GM23338 (cell line): ENCODE measurements around the gene EPHB1. TPM values are rescaled to one million over a fixed set of nuclear protein-coding genes. Genes with fewer than 3 reads are reported as not detected.

Experiments used
- ATAC-seq: fragments of 200-7000 bp; cut with Tn5 transposase; 3 replicates; pipeline ENCODE4 v1.9.1; 2020
- DNase-seq: peaks from one replicate; pipeline ENCODE4 v3.0.0-alpha.2; 2015; ENCODE audit warnings: low spot score
- H2AFZ ChIP-seq: fragments of 200-600 bp; sonication (generic); 2 replicates; pipeline ENCODE4 v1.8.0; 2016; ENCODE audit warnings: antibody characterized with exemption, mild to moderate bottlenecking, moderate library complexity
- H3F3A ChIP-seq: fragments of 200-600 bp; sonication (generic); replicated peaks from 2 replicates; pipeline ENCODE4 v1.8.0; 2017; ENCODE audit warnings: antibody characterized with exemption, mixed run types, low read depth
- H3K27ac ChIP-seq: fragments of 200-600 bp; sonication (generic); 2 replicates; pipeline ENCODE4 v1.6.1; 2016; ENCODE audit warnings: low read depth
- H3K27me3 ChIP-seq: fragments of 200-600 bp; sonication (generic); 2 replicates; pipeline ENCODE4 v1.8.0; 2016; ENCODE audit warnings: mild to moderate bottlenecking, mixed run types, moderate library complexity; ENCODE audit not compliant: insufficient read depth
- H3K36me3 ChIP-seq: fragments of 200-600 bp; sonication (generic); 2 replicates; pipeline ENCODE4 v1.8.0; 2016; ENCODE audit warnings: mild to moderate bottlenecking; ENCODE audit not compliant: insufficient read depth
- H3K4me1 ChIP-seq: fragments of 200-600 bp; sonication (generic); 2 replicates; pipeline ENCODE4 v1.8.0; 2016; ENCODE audit warnings: mild to moderate bottlenecking, moderate library complexity; ENCODE audit not compliant: insufficient read depth
- H3K4me2 ChIP-seq: fragments of 200-600 bp; sonication (generic); 2 replicates; pipeline ENCODE4 v1.7.1; 2017; ENCODE audit warnings: mixed run types
- H3K4me3 ChIP-seq: fragments of 200-600 bp; sonication (generic); 2 replicates; pipeline ENCODE4 v1.6.1; 2016; ENCODE audit warnings: mixed run types
- H3K79me2 ChIP-seq: fragments of 200-600 bp; sonication (generic); replicated peaks from 2 replicates; pipeline ENCODE4 v1.8.0; 2017; ENCODE audit warnings: mild to moderate bottlenecking; ENCODE audit not compliant: insufficient read depth
- H3K9me2 ChIP-seq: fragments of 200-600 bp; sonication (generic); 2 replicates; pipeline ENCODE4 v1.8.0; 2017; ENCODE audit not compliant: insufficient read depth
- H4K20me1 ChIP-seq: fragments of 200-600 bp; sonication (generic); replicated peaks from 2 replicates; pipeline ENCODE4 v1.8.0; 2017; ENCODE audit warnings: mild to moderate bottlenecking; ENCODE audit not compliant: insufficient read depth
- H3K27ac Mint-ChIP-seq: 2 replicates; pipeline ENCODE4 v1.8.0; 2020; ENCODE audit warnings: inconsistent platforms, mild to moderate bottlenecking, moderate library complexity, mixed read lengths
- H3K27me3 Mint-ChIP-seq: 3 replicates; pipeline ENCODE4 v1.8.0; 2022; ENCODE audit warnings: low read depth, mild to moderate bottlenecking, moderate library complexity, mixed read lengths, inconsistent platforms; ENCODE audit not compliant: insufficient read depth, poor library complexity
- H3K36me3 Mint-ChIP-seq: 3 replicates; pipeline ENCODE4 v1.8.0; 2021; ENCODE audit warnings: low read depth, mild to moderate bottlenecking, inconsistent platforms, moderate library complexity, mixed read lengths
- H3K4me1 Mint-ChIP-seq: 3 replicates; pipeline ENCODE4 v1.8.0; 2020; ENCODE audit warnings: mild to moderate bottlenecking, inconsistent platforms, mixed read lengths
- H3K4me3 Mint-ChIP-seq: 3 replicates; pipeline ENCODE4 v1.8.0; 2021; ENCODE audit warnings: moderate library complexity, mild to moderate bottlenecking, inconsistent platforms, mixed read lengths
- H3K9me3 Mint-ChIP-seq: 3 replicates; pipeline ENCODE4 v1.8.0; 2020; ENCODE audit warnings: moderate library complexity, mild to moderate bottlenecking, inconsistent platforms, mixed read lengths
- CREB1 ChIP-seq: fragments of 250-450 bp; sonication (Bioruptor Pico); IDR thresholded peaks from 2 replicates; pipeline ENCODE4 v1.5.0; 2020; ENCODE audit warnings: low read depth, mild to moderate bottlenecking, moderate library complexity
- EZH2 ChIP-seq: fragments of 200-600 bp; sonication (generic); IDR thresholded peaks from one replicate; pipeline ENCODE4 v1.8.0; 2017; ENCODE audit warnings: antibody characterized with exemption, mild to moderate bottlenecking, low read depth; ENCODE audit not compliant: unreplicated experiment
- JUNB ChIP-seq: IDR thresholded peaks from one replicate; pipeline ENCODE4 v1.6.1; 2016; ENCODE audit warnings: antibody characterized with exemption; ENCODE audit not compliant: unreplicated experiment
- ZNF462 ChIP-seq: fragments of 250-450 bp; sonication (Bioruptor Pico); IDR thresholded peaks from 2 replicates; pipeline ENCODE4 v1.5.0; 2020; ENCODE audit warnings: mild to moderate bottlenecking, moderate library complexity
- polyA plus RNA-seq: library from polyadenylated mRNA; unstranded; fragments of >200 nt; fragmentation: Nextera tagmentation; extraction: Ambion mirVana; gene quantifications from 2 replicates; pipeline ENCODE4 v1.2.1, GENCODE V29; 2016
- total RNA-seq: library from RNA; depleted of rRNA; stranded (reverse); fragments of >200 nt; shearing (Covaris generic); gene quantifications from 2 replicates; pipeline ENCODE4 v1.2.3, GENCODE V29; 2014
- TF ChIP-seq, protein P1 (sequence below), 2 experiments: fragments of 200-600 bp in 1 of 2; sonication (generic) in 1 of 2; conservative IDR thresholded peaks; 2 replicates each; pipeline versions ENCODE4 v1.5.1 to v1.6.1; 2016 to 2017; ENCODE audit warnings: antibody characterized with exemption in 2 of 2, low read depth in 2 of 2, mild to moderate bottlenecking in 2 of 2, moderate library complexity in 1 of 2

The EPHB1 gene
- total and polyA plus RNA-seq, 2 experiments from 2014 or later = 2.7 to 5.2 TPM

DNA sequence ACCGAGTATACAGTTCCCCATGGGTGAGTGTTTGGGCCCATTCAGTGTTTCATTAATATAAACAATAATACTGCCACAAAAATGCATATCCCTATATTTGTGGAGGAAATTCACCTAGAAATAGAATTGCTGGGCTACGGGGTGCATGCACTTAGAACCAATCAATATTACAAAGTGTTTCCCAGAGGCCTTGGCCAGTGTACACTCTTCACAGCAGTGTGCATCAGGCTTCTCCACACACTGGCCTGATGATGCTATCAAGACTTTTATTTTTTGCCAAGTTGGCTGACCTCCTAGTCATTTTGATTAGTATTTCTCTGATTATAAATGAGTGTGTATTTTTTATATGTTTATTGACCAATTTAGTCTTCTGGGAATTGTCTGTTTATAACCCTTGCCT, 323.7 kb downstream of the EPHB1 start (continued):
- TF ChIP-seq ZNF462 (CRISPR knock-in tag) = no peak
- TF ChIP-seq JUNB = no peak
- no peak for TF ChIP-seq CREB1 (CRISPR knock-in tag)
- TF ChIP-seq, protein P1, sequence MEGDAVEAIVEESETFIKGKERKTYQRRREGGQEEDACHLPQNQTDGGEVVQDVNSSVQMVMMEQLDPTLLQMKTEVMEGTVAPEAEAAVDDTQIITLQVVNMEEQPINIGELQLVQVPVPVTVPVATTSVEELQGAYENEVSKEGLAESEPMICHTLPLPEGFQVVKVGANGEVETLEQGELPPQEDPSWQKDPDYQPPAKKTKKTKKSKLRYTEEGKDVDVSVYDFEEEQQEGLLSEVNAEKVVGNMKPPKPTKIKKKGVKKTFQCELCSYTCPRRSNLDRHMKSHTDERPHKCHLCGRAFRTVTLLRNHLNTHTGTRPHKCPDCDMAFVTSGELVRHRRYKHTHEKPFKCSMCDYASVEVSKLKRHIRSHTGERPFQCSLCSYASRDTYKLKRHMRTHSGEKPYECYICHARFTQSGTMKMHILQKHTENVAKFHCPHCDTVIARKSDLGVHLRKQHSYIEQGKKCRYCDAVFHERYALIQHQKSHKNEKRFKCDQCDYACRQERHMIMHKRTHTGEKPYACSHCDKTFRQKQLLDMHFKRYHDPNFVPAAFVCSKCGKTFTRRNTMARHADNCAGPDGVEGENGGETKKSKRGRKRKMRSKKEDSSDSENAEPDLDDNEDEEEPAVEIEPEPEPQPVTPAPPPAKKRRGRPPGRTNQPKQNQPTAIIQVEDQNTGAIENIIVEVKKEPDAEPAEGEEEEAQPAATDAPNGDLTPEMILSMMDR (conservative IDR thresholded peaks at IDR 0.05; ENCODE audit: low read depth in 2 of 2) = no peak
- no peak for TF ChIP-seq EZH2

- Histone ChIP-seq H4K20me1 (no peaks in the 10 kb centered on the region), H3K4me1 (no peaks in the 10 kb centered on the region), H3K27ac (no peak overlapping the region), H3K27me3 (no peaks in the 10 kb centered on the region), H3K4me2 (no peak overlapping the region), H3K4me3 (no peak overlapping the region), H3K36me3 (no peaks in the 10 kb centered on the region), H3K9me2 (no peaks in the 10 kb centered on the region), H3F3A (no peaks in the 10 kb centered on the region), H3K79me2 (no peaks in the 10 kb centered on the region), H2AFZ (no peak overlapping the region)
- no peaks in the 10 kb centered on the region for H3K4me1 Mint-ChIP-seq
- DNase-seq (peak; percentile 77), ATAC-seq (peak; percentile 75)
- H3K27me3 Mint-ChIP-seq = no peaks in the 10 kb centered on the region
- H3K36me3 Mint-ChIP-seq = no peaks in the 10 kb centered on the region
- H3K4me3 Mint-ChIP-seq = no peak overlapping the region
- H3K9me3 Mint-ChIP-seq = no peaks in the 10 kb centered on the region; the same call in 2 of the 3 replicates
- no peak overlapping the region for H3K27ac Mint-ChIP-seq
- no peak for TF ChIP-seq ZNF462 (CRISPR knock-in tag)
These were observed 330.2 kb downstream of the EPHB1 start for GRCh38 chr3:135125171-135125801.
